ENCODE measurements around the gene TPSG1.

DNA sequence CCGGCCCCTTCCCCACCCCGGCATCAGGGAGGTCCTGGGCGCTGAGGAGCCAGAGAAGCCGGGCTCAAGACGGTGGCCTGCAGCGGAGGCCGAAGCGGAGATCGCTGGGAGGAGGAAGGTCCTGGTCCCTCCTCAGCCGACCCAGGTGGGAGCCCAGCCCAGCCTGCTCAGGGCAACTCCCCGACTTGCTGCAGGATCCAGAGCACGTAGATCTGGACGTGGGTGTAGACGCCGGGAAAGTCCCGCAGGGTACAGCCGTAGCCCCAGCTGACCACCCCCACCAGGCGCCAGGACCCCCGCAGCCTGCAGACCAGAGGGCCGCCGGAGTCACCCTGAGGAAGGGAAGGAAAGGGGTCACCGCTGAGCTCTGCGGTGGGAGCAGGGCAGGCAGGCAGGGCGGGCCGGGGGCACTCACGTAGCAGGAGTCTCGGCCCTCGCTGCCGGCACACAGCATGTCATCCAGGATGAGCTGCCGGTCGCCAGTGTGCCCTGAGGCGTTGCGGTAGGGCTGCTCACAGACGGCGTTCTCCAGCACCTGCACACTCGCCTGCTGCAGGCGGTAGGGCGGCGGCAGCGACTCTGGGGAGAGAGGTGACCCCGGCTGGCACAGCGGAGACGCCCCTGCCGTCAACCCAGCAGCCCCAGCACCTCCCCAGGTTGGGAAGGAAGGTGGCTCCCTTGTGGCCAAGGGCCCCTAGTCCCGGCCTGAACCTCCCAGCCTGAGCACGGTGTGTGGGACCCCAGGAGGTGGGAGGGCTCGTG is 36.2 kb upstream of the TPSG1 start:
- TF ChIP-seq, protein P1, sequence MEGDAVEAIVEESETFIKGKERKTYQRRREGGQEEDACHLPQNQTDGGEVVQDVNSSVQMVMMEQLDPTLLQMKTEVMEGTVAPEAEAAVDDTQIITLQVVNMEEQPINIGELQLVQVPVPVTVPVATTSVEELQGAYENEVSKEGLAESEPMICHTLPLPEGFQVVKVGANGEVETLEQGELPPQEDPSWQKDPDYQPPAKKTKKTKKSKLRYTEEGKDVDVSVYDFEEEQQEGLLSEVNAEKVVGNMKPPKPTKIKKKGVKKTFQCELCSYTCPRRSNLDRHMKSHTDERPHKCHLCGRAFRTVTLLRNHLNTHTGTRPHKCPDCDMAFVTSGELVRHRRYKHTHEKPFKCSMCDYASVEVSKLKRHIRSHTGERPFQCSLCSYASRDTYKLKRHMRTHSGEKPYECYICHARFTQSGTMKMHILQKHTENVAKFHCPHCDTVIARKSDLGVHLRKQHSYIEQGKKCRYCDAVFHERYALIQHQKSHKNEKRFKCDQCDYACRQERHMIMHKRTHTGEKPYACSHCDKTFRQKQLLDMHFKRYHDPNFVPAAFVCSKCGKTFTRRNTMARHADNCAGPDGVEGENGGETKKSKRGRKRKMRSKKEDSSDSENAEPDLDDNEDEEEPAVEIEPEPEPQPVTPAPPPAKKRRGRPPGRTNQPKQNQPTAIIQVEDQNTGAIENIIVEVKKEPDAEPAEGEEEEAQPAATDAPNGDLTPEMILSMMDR (IDR thresholded peaks at IDR 0.05), result no peak
- TF ChIP-seq POLR2A (IDR thresholded peaks at IDR 0.05), result no peak
- TF ChIP-seq EP300 (IDR thresholded peaks at IDR 0.05), result no peak
- TF ChIP-seq POLR2AphosphoS5 (IDR thresholded peaks at IDR 0.05), result no peak
